UCSD-AML1 (cell line): Measurements from ENCODE around the gene ACTG2.

ENCODE experiments used
- DNase-seq: peaks from one replicate; lab custom pipeline; 2025; ENCODE audit not compliant: unreplicated experiment; lab: John Stamatoyannopoulos, UW

ACTG2 gene

GRCh38 chr2:73911548-73912208 lies 18.9 kb downstream of the ACTG2 start:
- no peak for DNase-seq

GRCh38 chr2:73913414-73914054 lies 20.7 kb downstream of the ACTG2 start:
- DNase-seq = no peak

DNA sequence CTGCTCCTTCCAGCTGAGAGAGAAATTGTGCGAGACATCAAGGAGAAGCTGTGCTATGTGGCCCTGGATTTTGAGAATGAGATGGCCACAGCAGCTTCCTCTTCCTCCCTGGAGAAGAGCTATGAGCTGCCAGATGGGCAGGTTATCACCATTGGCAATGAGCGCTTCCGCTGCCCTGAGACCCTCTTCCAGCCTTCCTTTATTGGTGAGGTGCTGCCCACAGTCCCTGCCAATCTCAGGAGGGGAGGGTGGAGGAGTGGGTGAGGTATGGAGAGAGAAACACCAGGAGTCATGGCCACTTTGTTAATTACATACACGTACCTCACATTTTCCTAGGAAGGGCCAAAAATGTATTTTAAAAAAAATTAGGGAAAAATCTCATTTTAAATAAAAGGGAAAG lies 21.9 kb downstream of the ACTG2 start:
- no peak for DNase-seq

- DNase-seq = no peak
Measured at GRCh38 chr2:73915437-73915993, 22.7 kb downstream of the ACTG2 start.

DNA sequence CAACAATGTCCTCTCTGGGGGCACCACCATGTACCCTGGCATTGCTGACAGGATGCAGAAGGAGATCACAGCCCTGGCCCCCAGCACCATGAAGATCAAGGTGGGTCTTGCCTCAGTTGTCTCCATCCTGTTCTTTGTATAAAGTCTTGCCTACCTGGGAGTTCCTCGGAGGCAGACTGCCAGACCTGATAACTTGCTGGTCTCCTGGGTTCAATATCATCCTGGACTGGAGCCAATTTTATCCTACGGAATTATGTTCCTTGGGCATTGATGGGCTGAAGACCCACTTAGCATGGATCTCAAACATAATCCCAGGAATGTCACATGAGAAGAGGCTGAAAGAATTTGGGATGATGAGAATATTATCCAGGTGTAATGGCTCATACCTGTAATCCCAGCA lies 23.9 kb downstream of the ACTG2 start:
- DNase-seq = no peak

DNA sequence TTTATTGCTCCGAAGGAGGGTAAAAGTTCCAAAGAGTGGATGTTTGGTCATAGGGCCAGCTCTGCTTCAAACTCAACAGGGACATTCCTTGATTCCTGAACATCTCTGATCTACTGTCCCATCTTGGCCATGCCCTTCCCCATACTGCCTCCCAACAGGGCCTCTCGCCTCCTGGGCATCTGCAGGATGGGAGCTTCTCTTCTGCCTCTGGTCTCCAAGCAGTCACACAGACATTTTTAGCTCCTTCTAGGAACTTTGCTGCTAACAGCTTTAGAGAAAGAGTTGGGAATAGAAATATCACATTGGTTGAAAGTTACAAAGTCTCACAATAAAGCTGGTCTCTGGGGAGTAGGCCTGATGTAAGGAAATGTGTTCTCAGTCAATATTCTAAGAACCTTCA lies 24.5 kb downstream of the ACTG2 start:
- DNase-seq = no peak

GRCh38 chr2:73917696-73918207 lies 24.9 kb downstream of the ACTG2 start:
- no peak for DNase-seq

- no peak for DNase-seq
Measured at GRCh38 chr2:73918856-73919255, 26.0 kb downstream of the ACTG2 start.

- no peak for DNase-seq
Measured at GRCh38 chr2:73919596-73920228, 26.9 kb downstream of the ACTG2 start.

- DNase-seq = peak; percentile 71
Measured at GRCh38 chr2:73920577-73921545, 28.1 kb downstream of the ACTG2 start.

DNA sequence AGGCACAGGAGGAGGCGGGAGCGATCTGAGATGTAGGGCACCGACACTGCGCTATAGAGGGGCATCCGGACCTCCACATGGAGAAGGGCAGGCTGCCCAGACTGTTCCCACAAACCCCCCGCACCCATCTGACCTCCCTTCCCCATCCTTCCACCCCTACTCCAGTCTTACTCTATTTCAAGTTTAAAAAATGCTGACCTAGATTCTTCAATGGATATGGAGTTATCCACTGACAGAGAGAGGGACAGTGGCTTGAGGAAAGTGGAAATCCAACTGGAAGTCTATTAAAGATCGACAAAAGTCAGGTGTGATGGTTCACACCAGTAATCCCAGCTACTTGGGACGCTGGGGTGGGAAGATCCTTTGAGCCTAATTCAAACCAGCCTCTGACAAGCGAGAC lies 28.8 kb downstream of the ACTG2 start:
- no peak for DNase-seq

DNA sequence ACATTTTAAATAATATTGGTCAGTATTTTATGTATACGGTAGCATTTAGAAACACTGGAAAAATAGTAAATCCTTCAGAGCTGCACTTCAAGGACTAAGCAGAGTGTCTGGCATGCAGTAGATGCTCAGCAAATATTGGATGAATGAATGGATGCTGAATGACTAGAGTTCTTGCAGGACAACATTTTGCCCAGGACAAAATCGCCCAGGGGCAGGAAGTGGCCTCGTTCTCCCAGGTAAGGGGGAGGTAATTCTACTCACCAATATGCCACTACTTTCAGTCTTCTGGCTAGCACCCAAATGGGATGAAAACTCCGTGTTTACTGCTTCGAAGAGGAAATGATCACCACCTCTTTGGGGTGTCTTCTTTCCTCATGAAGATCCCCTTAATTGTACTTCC lies 29.9 kb downstream of the ACTG2 start:
- no peak for DNase-seq

DNA sequence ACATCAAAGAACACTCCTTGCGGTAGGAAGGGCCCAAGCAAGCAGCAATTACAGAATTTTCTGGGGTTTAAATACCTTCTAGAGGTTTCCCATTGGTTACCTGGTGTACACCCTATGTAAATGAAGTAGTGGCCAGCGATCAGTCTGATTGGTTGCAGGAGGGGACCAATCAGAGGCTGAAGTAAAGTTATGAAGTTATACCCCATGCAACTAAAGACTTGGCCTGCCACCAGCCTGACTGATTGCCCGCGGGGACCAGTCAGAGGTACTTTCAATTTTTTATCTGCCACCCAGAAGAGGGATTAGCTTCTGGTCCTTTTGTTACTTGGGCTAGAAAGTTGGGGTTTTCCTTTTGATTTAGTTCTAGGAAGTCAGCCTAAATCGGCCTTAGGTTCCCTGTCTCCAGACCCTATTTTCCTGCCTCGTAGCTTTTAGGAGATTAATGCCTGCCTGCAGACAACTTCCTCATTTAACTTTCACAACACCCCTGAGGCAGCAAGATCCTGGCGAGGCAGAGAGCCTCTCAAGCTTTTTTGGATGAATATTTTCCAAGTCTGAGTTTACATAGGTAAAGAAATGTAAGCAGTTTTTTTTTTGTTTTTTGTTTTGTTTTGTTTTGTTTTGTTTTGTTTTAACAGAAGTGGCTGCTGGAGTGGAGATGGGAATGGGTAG lies 32.4 kb downstream of the ACTG2 start:
- DNase-seq = no peak

DNA sequence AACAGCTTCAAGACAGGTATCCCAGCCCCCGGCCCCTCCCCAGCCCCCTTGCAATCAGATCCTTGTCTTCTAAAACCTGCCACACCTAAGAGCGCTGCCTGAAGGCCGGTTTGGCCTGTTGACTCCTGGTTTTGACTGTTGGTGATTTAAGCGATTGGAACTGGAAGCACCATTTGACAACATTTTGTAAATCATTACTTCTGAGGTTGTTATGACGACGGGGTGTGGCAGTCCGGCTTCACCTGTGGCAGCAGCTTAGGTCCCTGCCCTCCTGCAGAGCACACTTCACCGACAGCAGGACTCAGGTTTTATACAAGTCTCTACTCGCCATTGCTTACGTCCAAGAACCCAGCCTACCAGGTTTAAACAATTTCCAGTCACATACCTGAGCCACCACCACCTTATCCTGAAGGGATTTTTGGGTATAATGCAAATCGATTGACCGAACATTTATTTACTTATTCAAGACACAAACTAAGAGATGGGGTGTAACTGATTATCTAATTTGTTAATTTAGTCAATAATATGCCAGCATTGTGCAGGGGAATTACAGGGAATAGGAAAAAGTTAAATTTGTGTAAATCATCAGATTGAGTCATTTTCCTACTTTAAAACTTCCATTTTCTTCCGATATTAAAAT lies 33.2 kb downstream of the ACTG2 start:
- no peak for DNase-seq

DNA sequence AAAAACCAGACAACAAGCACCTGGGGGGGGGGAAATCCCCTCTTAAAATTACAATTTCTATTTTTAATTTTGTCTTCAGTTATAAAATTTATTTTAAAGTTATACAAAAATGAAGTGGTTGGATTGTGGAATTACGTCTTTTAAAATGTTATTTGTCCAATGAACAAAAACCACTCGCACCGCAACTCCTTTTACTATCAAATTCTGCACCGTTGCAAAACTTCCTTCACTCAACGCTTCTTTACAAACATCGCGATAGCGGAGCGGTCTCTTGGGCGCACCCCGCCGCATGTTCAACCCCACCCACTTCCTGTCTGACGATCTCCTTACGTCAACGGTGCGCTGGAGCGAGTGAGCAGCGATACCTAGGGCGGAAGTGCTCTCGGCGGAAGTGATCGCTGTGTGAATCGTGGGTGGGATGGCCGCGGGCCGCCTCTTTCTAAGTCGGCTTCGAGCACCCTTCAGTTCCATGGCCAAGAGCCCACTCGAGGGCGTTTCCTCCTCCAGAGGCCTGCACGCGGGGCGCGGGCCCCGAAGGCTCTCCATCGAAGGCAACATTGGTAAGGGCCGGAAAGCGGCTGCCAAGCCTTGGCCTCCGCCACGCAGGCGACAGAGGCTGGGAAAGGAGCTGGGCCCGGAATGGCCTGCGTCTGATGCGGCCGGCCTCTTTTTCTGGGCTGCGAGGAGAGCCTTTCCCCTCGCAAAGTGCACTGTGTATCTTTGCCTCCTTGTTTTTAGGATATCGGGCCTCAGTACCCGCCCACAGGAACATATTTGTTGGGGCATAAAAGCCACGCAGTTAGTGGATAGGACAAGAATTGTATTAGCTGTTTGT lies 33.9 kb downstream of the ACTG2 start, which contains the start of gene DGUOK:
Gene DGUOK, plus strand, starts transcription at position 388 of the 835 bp plus-strand sequence. Its CDS starts 31 bp downstream, at position 419.
- DNase-seq = peak; percentile 96

DNA sequence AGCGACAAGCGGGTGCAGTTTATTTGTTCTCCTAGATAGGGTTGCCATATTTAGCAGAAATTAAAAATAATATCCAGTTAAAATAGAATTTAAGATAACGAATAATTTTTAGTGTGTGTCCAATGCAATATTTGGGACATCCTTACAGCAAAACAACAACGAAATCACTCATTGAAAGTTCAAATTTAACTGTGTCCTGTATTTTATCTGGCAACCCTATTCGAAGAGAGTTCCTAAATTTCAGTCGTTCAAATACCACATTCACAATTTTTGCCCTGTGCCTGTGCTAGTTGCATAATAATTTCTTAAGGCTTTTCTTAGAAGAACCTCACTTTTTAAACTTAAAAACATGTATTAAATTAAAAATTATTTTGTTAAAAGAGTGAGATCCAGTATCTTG lies 34.5 kb downstream of the ACTG2 start:
- no peak for DNase-seq

DNA sequence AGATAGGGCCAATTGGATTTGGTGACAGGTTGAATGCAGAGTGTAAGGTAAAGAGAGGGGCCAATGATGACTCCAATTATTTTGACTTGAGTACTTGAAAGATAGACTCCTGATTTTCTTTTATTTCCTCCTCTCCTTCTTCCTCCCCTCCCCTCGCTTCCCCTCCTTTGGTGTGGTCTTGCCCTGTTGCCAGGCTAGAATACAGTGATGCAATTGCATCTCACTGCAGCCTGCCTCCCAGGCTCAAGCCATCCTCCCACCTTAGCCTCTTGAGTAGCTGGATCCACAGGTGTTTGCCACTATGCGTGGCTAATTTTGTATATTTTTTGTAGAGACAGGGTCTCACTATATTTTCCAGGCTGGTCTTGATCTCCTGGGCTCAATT lies 36.1 kb downstream of the ACTG2 start:
- DNase-seq = no peak

- no peak for DNase-seq
Measured at GRCh38 chr2:73930386-73930785, 37.6 kb downstream of the ACTG2 start.
